GM18907 (cell line): ENCODE data around the gene ADGRA3.
"Not testable (repeated sequence)": the region's sequence is repeated elsewhere in the genome, so short reads cannot be mapped to it uniquely, and the experiment has no call there.

Source experiments
- ATAC-seq: cut with Tn5 transposase; IDR thresholded peaks from one replicate; pipeline ENCODE4 v1.9.1; 2021; ENCODE audit warnings: mild to moderate bottlenecking, moderate library complexity; ENCODE audit not compliant: unreplicated experiment

Gene ADGRA3

GRCh38 chr4:22480675-22481327 lies 35.1 kb downstream of the ADGRA3 start:
- no peak for ATAC-seq

- peak; percentile 64 for ATAC-seq
These were observed 37.4 kb downstream of the ADGRA3 start for GRCh38 chr4:22478426-22478825.

DNA sequence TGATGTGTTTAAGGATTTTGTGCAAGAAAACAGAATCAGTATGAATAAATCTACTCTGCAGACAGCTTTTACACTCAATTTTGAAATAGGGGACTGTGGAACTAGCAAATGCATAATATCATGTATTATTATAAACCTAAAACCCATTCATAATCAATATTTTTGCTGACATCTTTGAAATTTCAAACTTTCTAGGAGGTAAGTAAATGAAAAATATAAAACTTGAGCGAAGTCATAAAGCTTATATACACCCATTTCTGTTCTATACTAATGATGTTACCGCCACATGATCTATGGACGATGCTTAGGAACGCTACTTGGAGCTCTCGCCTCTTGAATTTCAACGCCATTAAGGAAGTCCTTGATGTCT lies 38.1 kb downstream of the ADGRA3 start:
- ATAC-seq = no peak

DNA sequence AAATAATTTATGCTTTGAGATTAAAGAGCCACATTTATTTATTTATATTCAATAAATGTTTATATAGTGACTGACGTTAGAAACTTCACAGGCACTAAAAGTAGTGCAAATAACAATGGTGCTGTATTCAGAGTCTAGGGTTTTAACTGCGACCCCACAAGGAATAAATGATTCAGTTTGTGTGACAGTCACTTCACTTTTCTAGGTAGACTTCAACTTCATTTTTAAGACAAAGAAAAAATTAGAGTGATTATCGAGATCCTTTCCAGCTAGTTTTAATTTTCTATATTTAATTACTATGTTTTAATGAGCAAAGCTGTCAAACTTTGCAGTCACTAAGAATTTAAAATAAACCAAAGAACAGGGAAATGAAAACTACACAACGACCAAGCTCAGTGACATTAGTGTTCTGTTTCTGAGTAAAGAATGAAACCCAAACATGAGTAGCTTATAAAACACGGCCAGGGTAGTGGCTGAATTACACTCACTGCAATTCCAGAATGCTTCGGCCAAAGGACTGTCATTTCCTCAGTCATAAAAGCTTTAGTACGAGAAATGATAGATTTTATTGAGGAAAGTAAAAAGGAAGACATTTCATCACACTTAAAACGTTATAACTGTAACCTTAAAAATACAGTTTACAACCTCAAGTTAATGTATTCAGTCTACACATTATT lies 38.6 kb downstream of the ADGRA3 start:
- ATAC-seq = no peak

GRCh38 chr4:22476011-22476410 lies 39.9 kb downstream of the ADGRA3 start:
- ATAC-seq = no peak

GRCh38 chr4:22475311-22475646 lies 40.6 kb downstream of the ADGRA3 start:
- not testable (repeated sequence) for ATAC-seq

DNA sequence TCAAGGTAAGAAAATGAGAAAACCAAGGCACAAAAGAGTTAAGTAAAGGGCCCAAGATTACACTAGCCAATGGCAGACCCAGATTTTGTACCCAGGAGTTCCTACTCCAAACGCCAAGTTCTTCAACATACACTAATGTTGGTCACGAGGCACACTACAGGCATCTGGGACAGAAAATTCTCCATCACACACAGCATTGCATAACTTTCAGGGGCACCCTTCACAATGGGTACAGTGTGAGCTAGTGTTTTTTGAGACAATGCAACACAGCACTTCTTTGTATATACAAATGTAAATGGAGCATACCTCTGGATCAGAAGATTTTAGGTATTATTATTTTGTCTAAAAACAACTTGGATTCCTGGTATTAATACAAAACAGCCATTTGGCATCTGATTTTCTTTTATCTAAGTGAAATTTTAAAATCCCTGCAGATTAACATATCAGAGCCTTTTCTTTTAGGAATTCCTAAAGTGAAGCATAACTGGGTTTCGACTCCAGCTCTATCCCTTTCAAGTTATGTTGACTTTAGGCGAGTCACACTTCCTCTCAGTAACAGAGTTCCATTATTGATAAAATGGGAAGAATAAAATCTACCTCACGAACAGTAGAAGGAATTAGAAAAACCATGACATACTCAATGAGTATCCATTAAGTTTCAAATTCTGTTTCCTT lies 41.1 kb downstream of the ADGRA3 start:
- no peak for ATAC-seq

DNA sequence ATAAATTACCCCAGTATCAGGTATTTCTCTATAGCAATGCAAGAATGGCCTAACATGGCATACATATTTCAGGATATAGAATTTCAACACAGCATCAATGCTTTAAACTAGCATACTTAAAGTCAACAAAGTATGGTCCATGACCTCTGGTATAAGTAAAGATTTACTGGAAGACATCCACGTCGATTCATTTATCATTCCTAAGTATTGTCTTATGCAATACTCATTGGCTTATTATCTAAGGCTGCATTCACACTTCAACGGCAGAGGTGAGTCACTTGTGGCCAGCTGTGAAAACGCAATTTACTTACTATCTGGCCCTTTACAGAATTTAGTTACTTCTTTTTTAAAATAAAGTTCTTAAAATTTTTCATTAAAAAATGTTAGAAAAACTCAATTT lies 42.6 kb downstream of the ADGRA3 start:
- no peak for ATAC-seq

DNA sequence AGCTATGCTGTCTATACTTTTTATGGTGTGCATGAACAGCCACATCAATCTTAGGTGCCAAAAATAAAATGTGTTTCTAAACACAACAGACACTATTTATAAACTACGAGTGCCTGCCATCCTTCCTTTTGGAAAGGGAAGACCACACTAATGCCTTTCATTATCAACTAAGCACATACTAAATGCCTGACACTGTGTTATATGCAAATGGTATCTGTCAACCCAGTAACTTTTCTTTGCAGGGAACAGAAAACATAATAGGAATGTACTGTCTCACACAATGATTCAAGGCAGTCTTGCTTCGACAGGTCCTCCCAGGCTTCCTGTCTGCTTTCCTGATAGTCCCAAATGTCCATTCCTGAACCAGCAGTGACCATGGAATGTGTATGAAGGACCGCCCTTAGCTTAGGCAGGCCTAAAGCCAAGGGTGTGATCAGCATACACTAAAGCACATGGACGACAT lies 43.8 kb downstream of the ADGRA3 start:
- no peak for ATAC-seq

DNA sequence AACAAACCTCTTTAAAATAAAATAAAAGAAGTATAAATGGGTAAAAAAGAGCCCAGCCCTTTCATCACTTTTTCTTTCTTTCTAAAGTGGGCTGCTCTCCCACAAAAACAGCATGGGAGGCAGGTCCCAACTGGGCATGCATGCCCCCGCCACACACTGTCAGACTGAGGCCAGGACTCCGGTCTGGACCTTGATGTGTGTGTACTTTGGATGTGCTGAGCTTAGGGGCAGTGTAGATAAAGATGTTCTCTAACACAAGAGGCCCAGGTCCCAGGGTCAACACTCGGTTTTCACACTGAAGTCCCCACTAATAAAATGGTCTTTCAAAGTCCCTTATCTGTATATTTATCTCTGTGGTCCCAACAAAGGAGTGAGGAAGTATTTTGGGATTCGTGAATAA lies 44.4 kb downstream of the ADGRA3 start:
- ATAC-seq = no peak

- no peak for ATAC-seq
These were observed 49.3 kb downstream of the ADGRA3 start for GRCh38 chr4:22466581-22466980.

GRCh38 chr4:22465996-22466395 lies 49.9 kb downstream of the ADGRA3 start:
- no peak for ATAC-seq

GRCh38 chr4:22465349-22465748 lies 50.5 kb downstream of the ADGRA3 start:
- ATAC-seq = no peak

DNA sequence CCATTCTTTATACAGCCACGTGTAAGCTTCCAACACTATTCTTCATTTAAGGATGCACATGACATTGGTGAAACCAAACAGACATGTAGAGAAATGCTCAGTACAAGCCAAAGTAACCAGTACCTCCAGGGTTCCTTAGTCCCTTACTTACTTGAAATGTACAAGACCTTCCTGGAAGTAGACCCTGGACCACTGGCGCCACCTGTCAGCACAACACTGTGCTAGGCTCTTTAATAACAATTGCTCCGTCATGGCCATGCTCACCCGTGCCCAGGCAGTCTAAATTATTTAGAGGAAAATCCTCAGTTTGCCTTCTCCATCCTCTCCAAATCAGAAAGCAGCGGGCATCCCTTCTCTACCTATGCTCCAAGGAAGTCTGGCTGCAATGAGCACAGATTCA lies 52.7 kb downstream of the ADGRA3 start:
- no peak for ATAC-seq

DNA sequence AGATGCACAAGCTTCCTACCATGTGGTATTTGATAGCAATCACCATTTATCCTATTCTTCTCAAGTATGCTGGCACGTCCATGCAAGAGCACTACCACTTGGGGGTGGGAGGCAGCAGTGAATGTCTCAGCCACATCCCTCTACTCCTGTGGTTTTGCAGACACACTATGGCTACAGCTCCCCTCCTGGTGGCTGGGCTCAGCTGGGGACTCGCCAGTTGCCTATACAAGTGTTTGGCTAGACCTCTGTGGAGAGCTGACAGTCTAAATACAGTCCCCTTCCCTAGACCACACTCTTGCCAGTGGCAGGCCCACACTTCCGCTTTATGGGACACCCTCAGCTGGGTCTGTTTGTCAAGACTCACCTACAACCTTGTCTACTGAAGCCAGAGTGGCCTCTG lies 53.2 kb downstream of the ADGRA3 start:
- no peak for ATAC-seq

GRCh38 chr4:22460266-22460665 lies 55.6 kb downstream of the ADGRA3 start:
- no peak for ATAC-seq

GRCh38 chr4:22458098-22458497 lies 57.8 kb downstream of the ADGRA3 start:
- ATAC-seq = no peak

- no peak for ATAC-seq
These were observed 58.5 kb downstream of the ADGRA3 start for GRCh38 chr4:22457348-22457747.

DNA sequence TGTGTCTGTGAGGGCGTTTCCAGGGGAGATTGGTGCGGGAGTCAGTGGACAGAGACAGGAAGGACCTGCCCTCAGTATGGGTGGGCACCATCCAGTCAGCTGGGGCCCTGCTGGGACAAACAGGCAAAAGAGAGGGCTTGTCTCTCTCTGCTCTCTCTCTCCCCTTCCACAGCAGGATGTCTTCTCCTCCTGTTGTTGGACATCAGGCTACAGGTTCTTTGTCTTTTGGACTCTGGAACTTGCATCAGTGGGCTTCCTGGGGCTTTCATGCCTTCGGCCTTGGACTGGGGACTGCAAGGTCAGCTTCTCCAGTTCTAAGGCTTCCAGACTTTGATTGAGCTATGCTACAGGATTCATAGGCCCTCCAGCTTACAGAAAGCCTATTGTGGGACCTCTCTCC lies 59.6 kb downstream of the ADGRA3 start:
- ATAC-seq = no peak

GRCh38 chr4:22454955-22455354 lies 60.9 kb downstream of the ADGRA3 start:
- no peak for ATAC-seq

DNA sequence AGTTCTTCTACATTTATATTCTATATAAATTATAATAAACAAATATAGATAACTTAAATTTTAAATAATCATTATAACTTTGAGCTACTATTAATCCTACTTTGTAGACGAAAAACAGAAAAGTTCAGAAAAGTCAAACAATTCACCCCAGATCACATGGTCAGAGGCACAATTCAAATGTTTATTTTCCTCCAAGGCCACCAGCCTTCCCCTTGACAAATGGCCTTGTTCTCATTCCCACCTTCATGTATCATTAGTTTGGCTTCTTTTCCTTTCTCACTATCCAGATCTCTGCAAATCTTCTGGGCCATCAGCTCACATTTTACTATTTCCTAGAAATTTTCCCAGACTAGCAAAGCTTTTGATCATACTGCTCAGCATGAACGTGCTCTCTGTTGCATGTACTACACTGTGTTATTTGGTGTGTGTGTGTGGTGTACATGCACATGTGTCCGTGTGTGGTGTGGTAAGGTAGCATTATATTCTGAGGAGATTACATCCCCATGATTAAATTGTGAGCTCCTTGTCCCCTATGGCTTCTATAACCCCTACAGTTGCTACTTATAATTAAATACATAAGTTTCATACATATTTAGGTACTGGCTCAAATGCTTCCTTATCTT lies 61.5 kb downstream of the ADGRA3 start:
- no peak for ATAC-seq

DNA sequence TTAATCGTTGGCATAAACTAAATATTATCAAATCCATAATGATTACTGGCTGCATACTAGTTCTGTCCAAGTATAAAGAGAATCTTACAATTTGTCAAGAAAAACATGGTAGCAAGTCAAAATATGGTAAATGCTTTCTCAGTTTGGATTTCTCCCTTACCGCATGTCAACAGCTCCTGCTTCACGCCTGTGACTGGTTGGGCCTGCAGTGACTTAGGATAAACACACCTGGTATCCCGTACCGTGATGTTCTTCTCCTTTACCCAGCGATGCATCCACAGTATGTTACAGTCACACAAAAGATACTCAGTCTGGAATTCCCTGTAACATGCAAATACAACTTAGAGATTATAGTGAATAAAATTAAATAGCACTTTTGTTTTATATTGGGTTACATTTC lies 71.1 kb downstream of the ADGRA3 start:
- ATAC-seq = no peak
